Spinal cord (tissue), 10 donors: ENCODE results near the gene MEIOB. TPM values are rescaled to one million over a fixed set of nuclear protein-coding genes. Genes with fewer than 3 reads are reported as not detected.
"Not testable (repeated sequence)": the region's sequence is repeated elsewhere in the genome, so short reads cannot be mapped to it uniquely, and the experiment has no call there.

Experiments
- DNase-seq, 6 donors: peaks; one replicate each; pipeline versions ENCODE4 v3.0.0 to v3.0.0-alpha.2; 2013 to 2015; ENCODE audit warnings: low spot score in 6 of 6, low read depth in 4 of 6
- H3K27ac ChIP-seq: one replicate; pipeline ENCODE4 v1.5.1; 2013; ENCODE audit warnings: low read depth, low read length, control low read depth
- H3K27me3 ChIP-seq: one replicate; pipeline ENCODE4 v1.6.1; 2013; ENCODE audit warnings: low read length; ENCODE audit not compliant: control insufficient read depth, insufficient read depth
- H3K36me3 ChIP-seq: one replicate; pipeline ENCODE4 v1.6.1; 2013; ENCODE audit warnings: low read length; ENCODE audit not compliant: control insufficient read depth, insufficient read depth
- H3K4me1 ChIP-seq: one replicate; pipeline ENCODE4 v1.6.1; 2013; ENCODE audit warnings: low read length; ENCODE audit not compliant: control insufficient read depth, insufficient read depth
- H3K4me3 ChIP-seq: one replicate; pipeline ENCODE4 v1.5.1; 2013; ENCODE audit warnings: low read depth, low read length, control low read depth
- H3K9me3 ChIP-seq: one replicate; pipeline ENCODE4 v1.6.1; 2013; ENCODE audit warnings: low read length; ENCODE audit not compliant: control insufficient read depth, insufficient read depth
- WGBS: methylation state at CpG from one replicate; pipeline ENCODE4 v1.1.5; 2013; ENCODE audit warnings: missing lambda C conversion rate; ENCODE audit not compliant: insufficient coverage; 5-methylcytosine and 5-hydroxymethylcytosine counted together
- long read RNA-seq, 4 donors: transcript quantifications; one replicate each; lab custom pipeline, GENCODE V29; 2026
- polyA plus RNA-seq, 2 donors: library from polyadenylated mRNA; unstranded; fragments of 120-200 nt; gene quantifications; one replicate each; pipeline ENCODE4 v1.2.1, GENCODE V29; 2013; ENCODE audit not compliant: insufficient read length in 2 of 2
- total RNA-seq, 2 donors: library from RNA; depleted of rRNA in 1 of 2; stranded (reverse); fragments of 120-200 nt in 1 of 2; fragments of >200 nt in 1 of 2; gene quantifications; one replicate each; pipeline versions ENCODE4 v1.2.3 to v1.2.4, GENCODE V29; 2013 to 2014
- donor health status: healthy.

The MEIOB gene
- total RNA-seq (1 to 10 TPM in 1 of 2 donors, under 1 TPM in 1; 0.83 to 2.6 TPM), polyA plus RNA-seq (1 to 10 TPM; 1.4 to 1.7 TPM)
- long read RNA-seq, donor 1 = 0 reads
- long read RNA-seq, donor 2 = 0 reads
- long read RNA-seq, donor 3 = 0 reads
- long read RNA-seq, donor 4 = 0 reads

GRCh38 chr16:1871974-1872635, at the start of gene MEIOB:
Gene MEIOB (minus strand): TSS chr16:1872164. CDS start chr16:1868175, 3,989 bp downstream.
- Histone ChIP-seq H3K27me3 (peaks cover 22% of the 10 kb centered on the region), H3K4me1 (peaks cover 6% of the 10 kb centered on the region), H3K36me3 (no peaks in the 10 kb centered on the region), H3K27ac (no peak within 1 kb of the TSS), H3K9me3 (no peaks in the 10 kb centered on the region), H3K4me3 (no peak within 1 kb of the TSS)
- WGBS = 2% methylated on average over 49 of the region's 68 CpGs
- peak in 2 of 6 donors; percentile 32 to 52 for DNase-seq

GRCh38 chr16:1920727-1921171, 48.8 kb upstream of the MEIOB start:
- DNase-seq = peak in 2 of 6 donors; percentile 23 to 38
- WGBS = 13% methylated on average over 14 of the region's 15 CpGs
- H3K4me1 ChIP-seq = peaks cover 21% of the 10 kb centered on the region

GRCh38 chr16:1920122-1920521, 48.2 kb upstream of the MEIOB start:
- Histone ChIP-seq H3K27me3 (peaks cover 89% of the 10 kb centered on the region), H3K4me1 (peaks cover 21% of the 10 kb centered on the region)
- H3K9me3 ChIP-seq, H3K36me3 ChIP-seq, DNase-seq, H3K4me3 ChIP-seq, H3K27ac ChIP-seq: not testable (repeated sequence)
- 68% methylated on average over 20 of the region's 21 CpGs for WGBS

More at GRCh38 chr16:1920727-1921171, 48.8 kb upstream of the MEIOB start:
- H3K27me3 ChIP-seq = peaks cover 84% of the 10 kb centered on the region
- H3K9me3 ChIP-seq = no peaks in the 10 kb centered on the region
- H3K4me3 ChIP-seq = no peak overlapping the region
- H3K36me3 ChIP-seq = no peaks in the 10 kb centered on the region
- no peak overlapping the region for H3K27ac ChIP-seq

- H3K4me3 ChIP-seq = no peak overlapping the region
- DNase-seq = no peak
Observed at GRCh38 chr16:1919327-1919998, 47.5 kb upstream of the MEIOB start.

GRCh38 chr16:1918351-1919326, 46.7 kb upstream of the MEIOB start, which contains the start of gene HS3ST6:
Gene HS3ST6 (minus strand): TSS chr16:1918415. CDS start chr16:1918323, 92 bp downstream.
- H3K4me1 ChIP-seq = peaks cover 19% of the 10 kb centered on the region
- 4% methylated on average over 49 of the region's 71 CpGs for WGBS
- no peak within 1 kb of the TSS for H3K4me3 ChIP-seq
- H3K36me3 ChIP-seq = no peaks in the 10 kb centered on the region
- no peaks in the 10 kb centered on the region for H3K9me3 ChIP-seq
- DNase-seq = no peak
- H3K27ac ChIP-seq = no peak within 1 kb of the TSS
- peaks cover 92% of the 10 kb centered on the region for H3K27me3 ChIP-seq

More at GRCh38 chr16:1919327-1919998, 47.5 kb upstream of the MEIOB start:
- WGBS = 33% methylated on average over 30 of the region's 30 CpGs
- Histone ChIP-seq H3K4me1 (peaks cover 21% of the 10 kb centered on the region), H3K9me3 (no peaks in the 10 kb centered on the region), H3K27ac (no peak overlapping the region), H3K36me3 (no peaks in the 10 kb centered on the region), H3K27me3 (peaks cover 92% of the 10 kb centered on the region)

- Histone ChIP-seq H3K9me3 (no peaks in the 10 kb centered on the region), H3K27ac (no peak overlapping the region), H3K4me3 (no peak overlapping the region), H3K27me3 (peaks cover 86% of the 10 kb centered on the region), H3K36me3 (no peaks in the 10 kb centered on the region), H3K4me1 (peaks cover 15% of the 10 kb centered on the region)
- DNase-seq = no peak
- WGBS = under 1% methylated on average over 81 of the region's 81 CpGs
Observed at GRCh38 chr16:1917665-1918350, 45.8 kb upstream of the MEIOB start.

- Histone ChIP-seq H3K27ac (no peak overlapping the region), H3K4me3 (no peak overlapping the region), H3K36me3 (no peaks in the 10 kb centered on the region), H3K9me3 (no peaks in the 10 kb centered on the region), H3K27me3 (peaks cover 79% of the 10 kb centered on the region), H3K4me1 (peaks cover 15% of the 10 kb centered on the region)
- 6% methylated on average over 19 of the region's 22 CpGs for WGBS
- DNase-seq = no peak
Observed at GRCh38 chr16:1917056-1917664, 45.2 kb upstream of the MEIOB start.

GRCh38 chr16:1916640-1916990, 44.7 kb upstream of the MEIOB start:
- H3K4me3 ChIP-seq = no peak overlapping the region
- DNase-seq = no peak
- peaks cover 15% of the 10 kb centered on the region for H3K4me1 ChIP-seq
- H3K27me3 ChIP-seq = peaks cover 74% of the 10 kb centered on the region
- H3K9me3 ChIP-seq = no peaks in the 10 kb centered on the region
- no peaks in the 10 kb centered on the region for H3K36me3 ChIP-seq
- H3K27ac ChIP-seq = no peak overlapping the region
- WGBS = 0% methylated on average over 2 of the region's 5 CpGs
